ENCODE results near the gene MAD2L1BP.
A peak's percentile ranks its signal among the peaks of the same experiment; 100 is the strongest.
"Not testable (repeated sequence)": the region's sequence is repeated elsewhere in the genome, so short reads cannot be mapped to it uniquely, and the experiment has no call there.

Gene MAD2L1BP

GRCh38 chr6:43635387-43636307 is at the start of gene MAD2L1BP:
Gene MAD2L1BP, plus strand, starts transcription at chr6:43635840. Its CDS starts 36 bp downstream, at chr6:43635876.
- DNase-seq: peak; percentile 48

- no peak for DNase-seq
These were observed 47.4 kb upstream of the MAD2L1BP start for GRCh38 chr6:43588194-43588593.

- not testable (repeated sequence) for DNase-seq
These were observed 46.1 kb upstream of the MAD2L1BP start for GRCh38 chr6:43589564-43589963.

- no peak for DNase-seq
These were observed 41.7 kb upstream of the MAD2L1BP start for GRCh38 chr6:43593938-43594337.

GRCh38 chr6:43600595-43600994 is 35.0 kb upstream of the MAD2L1BP start:
- no peak for DNase-seq

GRCh38 chr6:43604174-43604573 is 31.5 kb upstream of the MAD2L1BP start:
- DNase-seq: no peak

GRCh38 chr6:43606019-43606418 is 29.6 kb upstream of the MAD2L1BP start:
- DNase-seq: no peak

- peak; percentile 50 for DNase-seq
These were observed 27.3 kb upstream of the MAD2L1BP start for GRCh38 chr6:43608310-43608763.

GRCh38 chr6:43608807-43609206 is 26.8 kb upstream of the MAD2L1BP start:
- no peak for DNase-seq

GRCh38 chr6:43609402-43609801 is 26.2 kb upstream of the MAD2L1BP start:
- DNase-seq: no peak

- no peak for DNase-seq
These were observed 25.2 kb upstream of the MAD2L1BP start for GRCh38 chr6:43610431-43610830.

- DNase-seq: no peak
These were observed 21.8 kb upstream of the MAD2L1BP start for GRCh38 chr6:43613721-43614395.

GRCh38 chr6:43614396-43614730 is 21.3 kb upstream of the MAD2L1BP start:
- no peak for DNase-seq

GRCh38 chr6:43616725-43617472 is 18.7 kb upstream of the MAD2L1BP start:
- no peak for DNase-seq

- DNase-seq: no peak
These were observed 14.4 kb upstream of the MAD2L1BP start for GRCh38 chr6:43621078-43621835.

- DNase-seq: no peak
These were observed 13.8 kb upstream of the MAD2L1BP start for GRCh38 chr6:43621836-43622180.

GRCh38 chr6:43622541-43622940 is 13.1 kb upstream of the MAD2L1BP start:
- DNase-seq: no peak

GRCh38 chr6:43623880-43624785 is 11.5 kb upstream of the MAD2L1BP start:
- DNase-seq: no peak

GRCh38 chr6:43624786-43625288 is 10.8 kb upstream of the MAD2L1BP start:
- no peak for DNase-seq

GRCh38 chr6:43625393-43625992 is 10.1 kb upstream of the MAD2L1BP start:
- DNase-seq: no peak

All from NCI-H526 treated with DMSO at 0.1 percent for 48 hours (cell line).